Measurements from ENCODE around the gene ARHGAP11A.

Gene ARHGAP11A

GRCh38 chr15:32688151-32688639 lies 72.9 kb downstream of the ARHGAP11A start:
- DNase-seq: peak; percentile 47

Data from fibroblast of upper back skin (primary cell).